ENCODE results near the gene RAB8B.

RAB8B gene

DNA sequence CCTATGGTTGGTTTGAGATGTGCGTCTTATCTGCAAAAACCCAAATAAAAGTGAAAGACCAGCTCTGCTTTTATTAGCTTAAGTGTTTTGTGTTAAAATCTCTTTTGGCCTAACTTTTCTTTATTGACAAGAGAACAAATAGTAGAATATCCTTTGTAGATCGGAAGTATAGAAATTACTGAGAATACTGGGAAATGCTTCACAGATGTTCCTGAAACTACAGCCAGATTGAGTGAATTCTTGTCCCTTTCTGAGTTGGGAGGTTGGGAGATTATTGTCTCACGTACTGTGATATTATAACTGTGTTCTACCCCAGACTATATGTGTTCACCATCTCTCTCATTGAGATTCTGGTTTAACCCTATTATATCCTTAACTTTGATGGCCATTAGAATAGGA lies 21.7 kb downstream of the RAB8B start:
- in situ Hi-C loops (cut with HindIII; ENCODE audit: low sequenced_read_pairs) = no loop called here
- no peak overlapping the region for H3K4me3 ChIP-seq (ENCODE audit: low read depth, low read length)
- no peak for TF ChIP-seq CTCF (IDR thresholded peaks at IDR 0.05; ENCODE audit: low read depth, low read length, missing control alignments)
- no peak for DNase-seq (ENCODE audit: low read depth)

DNA sequence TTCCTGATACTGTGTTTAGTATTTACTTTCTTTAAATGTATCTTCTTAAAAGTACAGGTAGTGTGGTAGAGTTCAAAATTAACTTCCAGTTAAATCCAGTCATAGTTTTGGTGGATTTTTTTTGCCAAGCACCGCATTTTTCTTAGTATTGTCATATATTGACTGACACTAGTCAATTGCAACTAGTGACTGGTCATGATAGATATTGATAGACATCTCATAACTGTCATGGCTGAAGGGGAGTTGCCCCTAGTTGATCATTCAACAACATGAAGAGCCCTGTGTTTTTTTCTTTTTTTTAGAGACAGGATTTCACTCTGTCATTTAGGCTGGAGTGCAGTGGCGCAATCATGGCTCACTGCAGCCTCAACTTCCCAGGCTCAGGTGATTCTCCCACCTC lies 22.1 kb downstream of the RAB8B start:
- in situ Hi-C loops (cut with HindIII; ENCODE audit: low sequenced_read_pairs) = no loop called here
- H3K4me3 ChIP-seq (ENCODE audit: low read depth, low read length) = no peak overlapping the region
- DNase-seq (ENCODE audit: low read depth) = no peak
- no peak for TF ChIP-seq CTCF (IDR thresholded peaks at IDR 0.05; ENCODE audit: low read depth, low read length, missing control alignments)

DNA sequence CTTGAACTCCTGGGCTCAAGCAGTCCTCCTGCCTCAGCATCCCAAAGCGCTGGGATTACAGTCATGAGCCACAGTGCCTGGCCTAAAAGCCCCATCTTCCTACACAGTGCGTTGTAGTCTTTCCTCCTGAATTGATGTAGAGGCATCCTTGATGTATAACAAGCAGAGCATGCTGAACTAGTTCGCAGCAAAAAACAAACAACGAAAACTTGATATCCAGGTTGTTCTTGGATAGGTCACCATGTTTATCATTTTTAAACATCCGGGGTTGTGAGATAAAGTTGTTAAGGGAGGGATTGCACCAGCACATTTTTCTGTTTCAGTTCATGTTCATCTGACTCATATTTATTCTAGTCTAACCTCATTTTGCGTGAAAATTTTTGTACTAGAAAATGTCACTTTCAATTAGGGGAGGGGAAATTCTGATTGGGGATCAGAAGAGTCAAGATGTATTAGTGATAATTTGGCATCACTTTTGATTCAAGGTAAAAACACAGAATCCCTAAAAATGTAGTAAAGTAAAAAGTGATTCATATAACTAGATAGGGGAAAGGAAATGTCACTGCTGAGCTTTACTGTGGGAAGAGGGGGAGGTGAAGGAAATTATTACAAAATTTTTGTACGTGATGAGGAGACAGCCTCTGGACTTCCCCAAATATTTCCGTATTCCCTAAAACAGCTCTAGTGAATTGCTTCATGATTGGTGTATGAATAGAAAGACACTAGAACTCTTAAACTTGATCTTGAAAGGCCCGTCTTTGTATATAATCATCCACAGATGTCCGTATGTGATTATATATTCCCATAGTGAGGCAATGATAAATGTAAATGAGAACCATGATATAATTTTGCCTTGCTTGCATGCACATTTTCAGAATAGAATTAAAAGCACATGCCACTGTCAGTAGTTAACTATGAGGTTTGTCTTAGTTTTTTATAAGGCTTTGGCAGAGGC lies 22.9 kb downstream of the RAB8B start:
- TF ChIP-seq CTCF (IDR thresholded peaks at IDR 0.05; ENCODE audit: low read depth, low read length, missing control alignments) = no peak
- in situ Hi-C loops (cut with HindIII; ENCODE audit: low sequenced_read_pairs) = no loop called here
- H3K4me3 ChIP-seq (ENCODE audit: low read depth, low read length) = no peak overlapping the region
- no peak for DNase-seq (ENCODE audit: low read depth)

DNA sequence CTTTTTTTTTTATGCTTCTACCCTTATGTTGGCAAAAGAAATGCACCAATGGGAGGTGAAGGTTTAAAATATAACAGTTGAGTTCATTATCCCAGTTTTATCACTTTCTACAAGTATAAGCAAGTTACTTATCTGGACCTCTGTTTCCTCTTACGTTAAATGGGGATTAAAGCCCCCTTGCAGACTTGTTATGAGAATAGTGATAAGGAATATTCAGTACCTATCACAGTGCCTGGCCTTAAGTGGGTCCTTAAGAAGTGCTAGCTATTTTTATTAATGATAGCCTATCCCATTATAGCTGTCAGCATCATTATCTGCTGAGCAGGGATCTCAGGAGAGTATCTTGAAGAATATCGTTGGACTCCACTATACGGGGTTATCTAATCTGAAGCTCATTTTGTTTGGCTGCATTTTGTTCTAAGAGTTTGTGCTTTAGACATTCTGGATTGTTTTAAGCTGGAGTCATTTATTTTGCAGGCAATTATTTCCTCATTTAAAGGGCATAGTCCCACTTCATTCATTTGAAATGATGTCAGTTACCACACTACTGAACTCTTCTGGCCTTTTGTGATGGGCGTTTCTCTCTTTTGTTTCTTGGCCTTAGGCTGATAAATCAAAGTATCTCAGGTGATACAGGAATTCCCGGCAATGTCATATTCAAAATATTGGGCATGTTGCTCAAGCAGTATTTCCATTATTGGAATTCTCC lies 28.8 kb downstream of the RAB8B start:
- in situ Hi-C loops (cut with HindIII; ENCODE audit: low sequenced_read_pairs) = no loop called here
- H3K4me3 ChIP-seq (ENCODE audit: low read depth, low read length) = no peak overlapping the region
- no peak for TF ChIP-seq CTCF (IDR thresholded peaks at IDR 0.05; ENCODE audit: low read depth, low read length, missing control alignments)
- DNase-seq (ENCODE audit: low read depth) = peak; percentile 27

- in situ Hi-C loops (cut with HindIII; ENCODE audit: low sequenced_read_pairs) = no loop called here
- no peak overlapping the region for H3K4me3 ChIP-seq (ENCODE audit: low read depth, low read length)
- no peak for TF ChIP-seq CTCF (IDR thresholded peaks at IDR 0.05; ENCODE audit: low read depth, low read length, missing control alignments)
- DNase-seq (ENCODE audit: low read depth) = no peak
Measured at GRCh38 chr15:63219196-63219710, 29.8 kb downstream of the RAB8B start.

DNA sequence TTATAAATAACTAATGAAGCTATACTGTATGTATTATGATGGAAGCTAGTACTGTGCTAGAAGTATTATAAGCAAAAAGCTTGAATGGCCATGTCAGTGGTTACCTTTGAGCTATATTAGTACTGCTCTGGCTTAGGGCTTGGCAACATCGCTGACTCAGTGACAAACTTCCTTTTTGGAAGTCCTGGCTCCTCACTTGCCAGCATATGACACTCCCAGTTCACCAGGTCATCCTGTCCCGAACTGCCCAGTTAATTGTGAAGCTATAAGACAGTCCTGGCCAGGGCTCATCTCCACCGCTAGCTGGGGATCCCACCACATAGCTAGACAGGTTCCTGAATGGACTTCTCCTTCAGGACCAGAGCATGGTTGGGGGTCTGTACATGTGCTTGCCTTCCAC lies 31.9 kb downstream of the RAB8B start:
- TF ChIP-seq CTCF (IDR thresholded peaks at IDR 0.05; ENCODE audit: low read depth, low read length, missing control alignments) = no peak
- DNase-seq (ENCODE audit: low read depth) = no peak
- no peak overlapping the region for H3K4me3 ChIP-seq (ENCODE audit: low read depth, low read length)
- in situ Hi-C loops (cut with HindIII; ENCODE audit: low sequenced_read_pairs) = no loop called here
